B cell (primary cell): ENCODE results near the gene TSC1. TPM values are rescaled to one million over a fixed set of nuclear protein-coding genes. Genes with fewer than 3 reads are reported as not detected.

ENCODE experiments used
- ATAC-seq: fragments of 200-7000 bp; cut with Tn5 transposase; one replicate; pipeline ENCODE4 v1.10.0; 2021; ENCODE audit warnings: low read depth, mild to moderate bottlenecking, moderate number of reproducible peaks, moderate library complexity
- CTCF ChIA-PET: fragments of 350-600 bp; sonication (Branson Sonifier 250); formaldehyde crosslinking; loops from one replicate; lab custom pipeline; 2021; ENCODE audit warnings: antibody characterized with exemption, inconsistent platforms; lab: Charles Lee
- POLR2A ChIA-PET: fragments of 350-600 bp; sonication (Branson Sonifier 250); formaldehyde crosslinking; loops from one replicate; lab custom pipeline; 2021; ENCODE audit warnings: antibody characterized with exemption; lab: Charles Lee
- DNase-seq: peaks from one replicate; pipeline ENCODE4 v3.0.0; 2013
- H2AFZ ChIP-seq: 2 replicates; pipeline ENCODE4 v1.6.1; 2012; ENCODE audit warnings: mild to moderate bottlenecking, low read depth, low read length; ENCODE audit not compliant: insufficient read depth, poor library complexity, severe bottlenecking
- H3K27ac ChIP-seq, 2 donors: 1 replicate in 1 of 2; 2 replicates in 1 of 2; pipeline ENCODE4 v1.5.1; 2012 to 2013; ENCODE audit warnings: low read length in 2 of 2, mild to moderate bottlenecking in 2 of 2, moderate library complexity in 1 of 2
- H3K27me3 ChIP-seq, 4 experiments: fragments of 200-600 bp in 1 of 4; sonication (generic) in 1 of 4; replicated peaks in 1 of 4; 1 replicate in 2 of 4; 2 replicates in 2 of 4; pipeline versions ENCODE4 v1.6.1 to v1.7.0; 2013 to 2016; ENCODE audit warnings: low read length in 3 of 4, mild to moderate bottlenecking in 2 of 4, mixed read lengths in 1 of 4, moderate library complexity in 1 of 4; ENCODE audit not compliant: insufficient read depth in 4 of 4, control insufficient read depth in 3 of 4; ENCODE audit errors: control extremely low read depth in 1 of 4
- H3K36me3 ChIP-seq, 2 experiments: replicated peaks in 1 of 2; 1 replicate in 1 of 2; 2 replicates in 1 of 2; pipeline versions ENCODE4 v1.6.1 to v1.7.1; 2013; ENCODE audit warnings: low read length in 1 of 2; ENCODE audit not compliant: insufficient read depth in 2 of 2, control insufficient read depth in 1 of 2; ENCODE audit errors: control extremely low read depth in 1 of 2, extremely low read depth in 1 of 2
- H3K4me1 ChIP-seq, 2 donors: fragments of 200-600 bp in 1 of 2; sonication (generic) in 1 of 2; 1 replicate in 1 of 2; 2 replicates in 1 of 2; pipeline versions ENCODE4 v1.5.1 to v1.6.1; 2013 to 2017; ENCODE audit warnings: low read length in 2 of 2; ENCODE audit not compliant: control insufficient read depth in 2 of 2, insufficient read depth in 2 of 2
- H3K4me2 ChIP-seq: replicated peaks from 2 replicates; pipeline ENCODE3; 2012; ENCODE audit warnings: mild to moderate bottlenecking, low read depth, low read length; ENCODE audit not compliant: poor library complexity, severe bottlenecking
- H3K4me3 ChIP-seq, 5 experiments: fragments of 200-600 bp in 1 of 5; sonication (generic) in 1 of 5; 1 replicate in 3 of 5; 2 replicates in 2 of 5; pipeline versions ENCODE4 v1.5.1 to v1.7.0; 2011 to 2016; ENCODE audit warnings: low read length in 4 of 5, mild to moderate bottlenecking in 4 of 5, low read depth in 2 of 5, control low read depth in 1 of 5, moderate library complexity in 1 of 5; ENCODE audit not compliant: insufficient read depth in 1 of 5; ENCODE audit errors: control extremely low read depth in 1 of 5, extremely low read depth in 1 of 5
- H3K79me2 ChIP-seq: fragments of 200-600 bp; sonication (generic); one replicate; pipeline ENCODE4 v1.6.0; 2016; ENCODE audit warnings: low read length; ENCODE audit not compliant: control insufficient read depth, insufficient read depth
- H3K9ac ChIP-seq: fragments of 200-600 bp; sonication (generic); 2 replicates; pipeline ENCODE4 v1.6.1; 2017; ENCODE audit warnings: mild to moderate bottlenecking, low read length, moderate library complexity
- H3K9me3 ChIP-seq, 3 donors: one replicate each; pipeline versions ENCODE4 v1.6.1 to v1.7.1; 2013; ENCODE audit warnings: low read length in 2 of 3; ENCODE audit not compliant: control insufficient read depth in 2 of 3, insufficient read depth in 1 of 3; ENCODE audit errors: control extremely low read depth in 1 of 3
- H4K20me1 ChIP-seq: 2 replicates; pipeline ENCODE4 v1.6.0; 2012; ENCODE audit warnings: mild to moderate bottlenecking, low read length; ENCODE audit not compliant: insufficient read depth, control insufficient read depth, poor library complexity, severe bottlenecking
- H3K27ac Mint-ChIP-seq: one replicate; pipeline ENCODE4 v1.8.0; 2021; ENCODE audit warnings: mixed read lengths
- H3K27me3 Mint-ChIP-seq: one replicate; pipeline ENCODE4 v1.8.0; 2021; ENCODE audit warnings: mixed read lengths
- H3K4me1 Mint-ChIP-seq: one replicate; pipeline ENCODE4 v1.8.0; 2021; ENCODE audit warnings: mixed read lengths
- H3K4me3 Mint-ChIP-seq: one replicate; pipeline ENCODE4 v1.8.0; 2021; ENCODE audit warnings: mixed read lengths
- H3K9me3 Mint-ChIP-seq: one replicate; pipeline ENCODE4 v1.8.0; 2022; ENCODE audit warnings: mixed read lengths; ENCODE audit not compliant: insufficient read depth
- CTCF ChIP-seq: fragments of 200-600 bp; IDR thresholded peaks from one replicate; pipeline ENCODE4 v1.8.0; 2022; ENCODE audit warnings: antibody characterized with exemption, mild to moderate bottlenecking
- EZH2 ChIP-seq: IDR thresholded peaks from 2 replicates; pipeline ENCODE4 v1.6.1; 2012; ENCODE audit warnings: borderline replicate concordance, low read depth, mild to moderate bottlenecking, moderate library complexity, low read length; ENCODE audit not compliant: insufficient read depth, poor library complexity, severe bottlenecking
- WGBS: methylation state at CpG from one replicate; pipeline ENCODE4 v1.1.5; 2013; ENCODE audit warnings: missing lambda C conversion rate; ENCODE audit not compliant: insufficient coverage; 5-methylcytosine and 5-hydroxymethylcytosine counted together
- intact Hi-C: fragments of 100-400 bp; cut with micrococcal nuclease; formaldehyde crosslinking; loops from one replicate; pipeline ENCODE4 v1.10.0; 2022
- polyA plus RNA-seq: library from polyadenylated mRNA; depleted of rRNA; stranded (reverse); fragments of >200 nt; gene quantifications from 2 replicates; pipeline ENCODE4 v1.2.3, GENCODE V29; 2012
- total RNA-seq, 2 donors: library from RNA; stranded (reverse); fragments of 120-200 nt in 1 of 2; gene quantifications; 1 replicate in 1 of 2; 2 replicates in 1 of 2; pipeline versions ENCODE4 v1.2.3 to v1.2.4, GENCODE V29; 2013 to 2022

Gene TSC1
- total and polyA plus RNA-seq, 2 donors (not counting 1 experiment from before 2014, with no cell fraction given) = 34.4 to 102 TPM

DNA sequence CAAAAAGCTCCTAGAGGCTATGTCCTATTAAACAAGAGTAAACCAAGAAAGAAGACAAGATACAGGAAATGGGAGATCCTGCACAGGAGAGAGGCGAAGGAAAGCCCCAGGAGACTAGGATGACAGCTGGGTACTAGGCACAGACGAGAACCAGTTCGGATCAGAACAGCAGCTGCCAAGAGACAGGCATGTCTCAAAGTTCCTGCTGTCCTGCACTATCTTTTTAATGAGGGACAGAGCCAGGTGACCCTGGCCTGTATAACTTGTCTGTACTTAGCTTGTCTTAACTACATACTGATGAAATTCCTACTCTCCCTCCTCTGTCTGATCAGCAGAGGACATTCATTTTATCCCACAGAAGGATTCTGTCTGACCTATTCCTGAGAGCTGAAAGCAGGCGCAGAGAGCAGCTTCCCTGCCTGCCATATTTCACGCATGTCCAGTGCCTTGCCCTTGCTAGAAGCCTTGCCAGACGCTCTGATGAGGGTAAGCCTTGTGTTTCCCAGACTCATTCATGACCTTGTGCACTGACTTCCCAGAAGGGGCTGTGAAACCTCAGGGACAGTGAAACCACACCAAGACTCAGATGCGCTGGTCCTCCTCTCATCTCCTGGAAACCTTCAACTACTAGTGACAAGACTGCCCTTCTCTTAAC is 24.7 kb downstream of the TSC1 start:
- Histone ChIP-seq H2AFZ (no peak overlapping the region), H3K27me3 (no peaks in the 10 kb centered on the region), H3K9me3 (peaks cover 0 to 1% (median 0%) of the 10 kb centered on the region in 3 donors), H3K79me2 (no peaks in the 10 kb centered on the region), H3K4me3 (no peak overlapping the region), H3K4me2 (no peak overlapping the region), H3K4me1 (no peaks in the 10 kb centered on the region), H3K27ac (no peak overlapping the region), H4K20me1 (no peaks in the 10 kb centered on the region), H3K9ac (no peak overlapping the region), H3K36me3 (peaks cover 22 to 64% of the 10 kb centered on the region in 2 experiments)
- WGBS = 98% methylated on average over 7 of the region's 7 CpGs
- ATAC-seq (no peak), DNase-seq (no peak)
- ChIA-PET POLR2A (interaction anchor here (0.8 kb wide), 1 partner anchor 25 kb away, joined by 3 read pairs; the partner anchor contains the start of gene TSC1), CTCF (interaction anchor here (3.4 kb wide), 1 partner anchor 17 kb away, joined by 18 read pairs; no protein-coding TSS in a partner anchor)
- Mint-ChIP-seq H3K27ac (no peak overlapping the region), H3K27me3 (no peaks in the 10 kb centered on the region), H3K9me3 (no peaks in the 10 kb centered on the region), H3K4me3 (no peak overlapping the region), H3K4me1 (no peaks in the 10 kb centered on the region)
- intact Hi-C loops = no loop called here
- no peak for TF ChIP-seq EZH2
- no peak for TF ChIP-seq CTCF

- Mint-ChIP-seq H3K27me3 (no peaks in the 10 kb centered on the region), H3K9me3 (no peaks in the 10 kb centered on the region), H3K27ac (no peak overlapping the region), H3K4me3 (no peak overlapping the region), H3K4me1 (no peaks in the 10 kb centered on the region)
- Histone ChIP-seq H3K27ac (no peak overlapping the region), H3K9ac (no peak overlapping the region), H2AFZ (no peak overlapping the region), H3K4me1 (no peaks in the 10 kb centered on the region), H3K27me3 (no peaks in the 10 kb centered on the region), H4K20me1 (no peaks in the 10 kb centered on the region), H3K36me3 (peaks cover 9 to 56% of the 10 kb centered on the region in 2 experiments), H3K79me2 (no peaks in the 10 kb centered on the region), H3K4me3 (no peak overlapping the region), H3K4me2 (no peak overlapping the region), H3K9me3 (peaks cover 0 to 1% (median 0%) of the 10 kb centered on the region in 3 donors)
- ChIA-PET CTCF (interaction anchor here (0.6 to 1.2 kb wide), 2 partner anchors 13 to 220 kb away, joined by 6 to 7 read pairs; no protein-coding TSS in a partner anchor), POLR2A (no interaction called here)
- no peak for DNase-seq
- WGBS = 97% methylated on average over 5 of the region's 6 CpGs
- no peak for ATAC-seq
- no peak for TF ChIP-seq CTCF
- TF ChIP-seq EZH2 = no peak
- intact Hi-C loops = no loop called here
Observed at GRCh38 chr9:132914924-132915323, 29.5 kb downstream of the TSC1 start.
